Measurements from ENCODE around the gene ATP5ME. TPM values are rescaled to one million over a fixed set of nuclear protein-coding genes. Genes with fewer than 3 reads are reported as not detected.

ATP5ME gene
- total RNA-seq, 6 experiments from 2014 or later = 181 to 374 (median 290) TPM

GRCh38 chr4:678331-679103 lies 4.4 kb upstream of the ATP5ME start:
- Mint-ChIP-seq H3K36me3 (ENCODE audit: low read depth) (peaks cover 1% of the 10 kb centered on the region), H3K27me3 (ENCODE audit: insufficient read depth) (no peaks in the 10 kb centered on the region), H3K4me3 (no peak overlapping the region), H3K9me3 (no peaks in the 10 kb centered on the region), H3K27ac (no peak overlapping the region), H3K4me1 (ENCODE audit: low read depth) (peaks cover 2% of the 10 kb centered on the region)
- no peak for DNase-seq
- TF ChIP-seq CTCF (IDR thresholded peaks at IDR 0.05) = no peak

- no peaks in the 10 kb centered on the region for H3K9me3 Mint-ChIP-seq
- DNase-seq = no peak
- H3K36me3 Mint-ChIP-seq (ENCODE audit: low read depth) = peaks cover 8% of the 10 kb centered on the region
- no peak for TF ChIP-seq CTCF (IDR thresholded peaks at IDR 0.05)
- no peak overlapping the region for H3K27ac Mint-ChIP-seq
- no peaks in the 10 kb centered on the region for H3K27me3 Mint-ChIP-seq (ENCODE audit: insufficient read depth)
- H3K4me1 Mint-ChIP-seq (ENCODE audit: low read depth) = peaks cover 9% of the 10 kb centered on the region
- H3K4me3 Mint-ChIP-seq = no peak overlapping the region
Observed at GRCh38 chr4:677431-678293, 3.6 kb upstream of the ATP5ME start.

DNA sequence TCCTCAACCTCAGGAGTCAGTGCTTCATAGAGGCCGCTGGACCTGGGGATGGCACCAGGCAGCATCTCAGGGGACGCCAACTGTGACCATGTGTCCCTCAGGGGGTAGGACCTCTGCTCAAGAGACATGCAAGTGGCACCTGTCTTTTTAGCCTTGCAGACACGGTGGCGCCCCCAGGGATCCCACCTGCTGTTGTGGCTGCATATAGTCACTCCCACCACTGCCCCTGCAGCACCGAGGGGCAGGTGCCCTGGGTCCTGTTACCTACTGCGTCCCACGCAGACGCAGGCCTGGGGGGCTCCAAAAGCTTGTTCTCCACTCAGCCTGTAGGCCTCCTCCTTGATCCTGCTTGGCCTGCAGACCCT lies 2.8 kb upstream of the ATP5ME start:
- peaks cover 8% of the 10 kb centered on the region for H3K36me3 Mint-ChIP-seq (ENCODE audit: low read depth)
- no peaks in the 10 kb centered on the region for H3K27me3 Mint-ChIP-seq (ENCODE audit: insufficient read depth)
- DNase-seq = no peak
- H3K4me3 Mint-ChIP-seq = no peak overlapping the region
- no peak for TF ChIP-seq CTCF (IDR thresholded peaks at IDR 0.05)
- no peak overlapping the region for H3K27ac Mint-ChIP-seq
- H3K9me3 Mint-ChIP-seq = no peaks in the 10 kb centered on the region
- peaks cover 9% of the 10 kb centered on the region for H3K4me1 Mint-ChIP-seq (ENCODE audit: low read depth)

- Mint-ChIP-seq H3K9me3 (no peaks in the 10 kb centered on the region), H3K36me3 (ENCODE audit: low read depth) (peaks cover 12% of the 10 kb centered on the region), H3K27ac (no peak overlapping the region), H3K4me1 (ENCODE audit: low read depth) (peaks cover 9% of the 10 kb centered on the region), H3K4me3 (no peak overlapping the region; the same call in 1 of the 2 replicates), H3K27me3 (ENCODE audit: insufficient read depth) (no peaks in the 10 kb centered on the region)
- no peak for DNase-seq
- no peak for TF ChIP-seq CTCF (IDR thresholded peaks at IDR 0.05)
Observed at GRCh38 chr4:675980-676870, 2.1 kb upstream of the ATP5ME start.
